H1 (cell line): ENCODE data around the gene AGR2. TPM values are rescaled to one million over a fixed set of nuclear protein-coding genes. Genes with fewer than 3 reads are reported as not detected.

Source experiments
- CTCF ChIA-PET: fragments of 300-600 bp; sonication (Branson Sonifier 250); formaldehyde crosslinking; loops from one replicate; lab custom pipeline; 2021; ENCODE audit not compliant: partially characterized antibody; lab: Charles Lee
- POLR2A ChIA-PET: fragments of 300-600 bp; sonication (Branson Sonifier 250); formaldehyde crosslinking; loops from one replicate; lab custom pipeline; 2021; ENCODE audit warnings: inconsistent platforms; ENCODE audit not compliant: partially characterized antibody; lab: Charles Lee
- DNase-seq, 2 experiments: peaks; one replicate each; pipeline versions ENCODE4 v3.0.0 to v3.0.0-alpha.2; 2010 to 2022; ENCODE audit warnings: low spot score in 2 of 2, low read depth in 1 of 2, mixed read lengths in 1 of 2
- FAIRE-seq: peaks from 2 replicates; lab custom pipeline; 2011; peaks lifted over from hg19 to GRCh38; lab: Jason Lieb, UNC
- H2AFZ ChIP-seq: 2 replicates; pipeline ENCODE4 v1.8.1; 2012; ENCODE audit warnings: low read length, inconsistent platforms
- H2AK5ac ChIP-seq: 2 replicates; pipeline ENCODE4 v1.6.1; 2013; ENCODE audit warnings: low read depth, low read length
- H2BK120ac ChIP-seq: replicated peaks from 2 replicates; pipeline ENCODE3; 2013; ENCODE audit warnings: low read depth, low read length, inconsistent platforms
- H2BK12ac ChIP-seq: 2 replicates; pipeline ENCODE4 v1.6.1; 2013; ENCODE audit warnings: low read depth, low read length
- H2BK15ac ChIP-seq: 2 replicates; pipeline ENCODE4 v1.6.1; 2013; ENCODE audit warnings: low read length
- H2BK20ac ChIP-seq: 2 replicates; pipeline ENCODE4 v1.6.1; 2013; ENCODE audit warnings: low read length
- H2BK5ac ChIP-seq: 2 replicates; pipeline ENCODE4 v1.6.1; 2013; ENCODE audit warnings: low read depth, low read length
- H3K14ac ChIP-seq: 2 replicates; pipeline ENCODE4 v1.6.1; 2013; ENCODE audit warnings: inconsistent platforms; ENCODE audit not compliant: insufficient read length
- H3K18ac ChIP-seq: 2 replicates; pipeline ENCODE4 v1.6.1; 2013; ENCODE audit warnings: low read length; ENCODE audit errors: extremely low read depth
- H3K23ac ChIP-seq: 2 replicates; pipeline ENCODE4 v1.6.1; 2013; ENCODE audit warnings: inconsistent platforms; ENCODE audit not compliant: insufficient read length
- H3K23me2 ChIP-seq: 2 replicates; pipeline ENCODE4 v1.6.1; 2013; ENCODE audit warnings: low read depth, low read length
- H3K27ac ChIP-seq: 2 replicates; pipeline ENCODE4 v1.6.1; 2011; ENCODE audit warnings: low read depth, low read length, inconsistent platforms
- H3K27me3 ChIP-seq, 4 experiments: replicated peaks in 1 of 4; 1 replicate in 1 of 4; 2 replicates in 3 of 4; pipeline versions ENCODE4 v1.6.1 to v1.8.1; 2011 to 2013; ENCODE audit warnings: low read length in 3 of 4, mild to moderate bottlenecking in 3 of 4, inconsistent platforms in 2 of 4, mixed read lengths in 2 of 4, moderate library complexity in 1 of 4; ENCODE audit not compliant: control insufficient read depth in 3 of 4, insufficient read depth in 3 of 4; ENCODE audit errors: extremely low read depth in 1 of 4
- H3K36me3 ChIP-seq, 4 experiments: 2 replicates each; pipeline versions ENCODE4 v1.6.1 to v1.8.1; 2011 to 2013; ENCODE audit warnings: mild to moderate bottlenecking in 4 of 4, low read length in 3 of 4, moderate library complexity in 2 of 4, control low read depth in 1 of 4, inconsistent platforms in 1 of 4; ENCODE audit not compliant: insufficient read depth in 4 of 4, control insufficient read depth in 2 of 4
- H3K4ac ChIP-seq: replicated peaks from 2 replicates; pipeline ENCODE3; 2013; ENCODE audit warnings: low read length, low read depth, mixed read lengths, inconsistent platforms; ENCODE audit not compliant: insufficient read length
- H3K4me1 ChIP-seq, 4 experiments: replicated peaks in 1 of 4; 1 replicate in 1 of 4; 2 replicates in 3 of 4; pipeline versions ENCODE4 v1.6.1 to v1.8.1; 2011 to 2013; ENCODE audit warnings: low read length in 3 of 4, inconsistent platforms in 2 of 4, mixed read lengths in 1 of 4; ENCODE audit not compliant: insufficient read depth in 4 of 4, control insufficient read depth in 3 of 4
- H3K4me2 ChIP-seq, 2 experiments: 2 replicates each; pipeline versions ENCODE4 v1.6.1 to v1.8.1; 2011 to 2013; ENCODE audit warnings: low read depth in 2 of 2, low read length in 2 of 2, control low read depth in 1 of 2, inconsistent platforms in 1 of 2, mild to moderate bottlenecking in 1 of 2; ENCODE audit not compliant: insufficient read depth in 1 of 2
- H3K4me3 ChIP-seq, 4 experiments: fragments of 200-600, 300-600 bp in 1 of 4; sonication (generic), shearing (Covaris generic), sonication (Bioruptor Twin) in 1 of 4; 2 replicates each; pipeline versions ENCODE4 v1.5.1 to v1.8.1; 2011 to 2016; ENCODE audit warnings: low read length in 4 of 4, low read depth in 3 of 4, control low read depth in 2 of 4, inconsistent platforms in 2 of 4, mild to moderate bottlenecking in 2 of 4, mixed read lengths in 1 of 4, moderate library complexity in 1 of 4; ENCODE audit not compliant: insufficient read depth in 2 of 4; ENCODE audit errors: extremely low read depth in 1 of 4
- H3K56ac ChIP-seq: replicated peaks from 2 replicates; pipeline ENCODE3; 2013; ENCODE audit warnings: low read depth, mild to moderate bottlenecking, mixed read lengths, low read length, inconsistent platforms; ENCODE audit not compliant: insufficient read length
- H3K79me1 ChIP-seq: 2 replicates; pipeline ENCODE4 v1.6.1; 2013; ENCODE audit warnings: low read depth, low read length, control low read depth
- H3K79me2 ChIP-seq, 2 experiments: 2 replicates each; pipeline versions ENCODE4 v1.6.1 to v1.8.1; 2012 to 2013; ENCODE audit warnings: low read length in 2 of 2, mild to moderate bottlenecking in 2 of 2, inconsistent platforms in 1 of 2; ENCODE audit not compliant: insufficient read depth in 2 of 2, control insufficient read depth in 1 of 2
- H3K9ac ChIP-seq, 4 experiments: replicated peaks in 1 of 4; 1 replicate in 1 of 4; 2 replicates in 3 of 4; pipeline versions ENCODE4 v1.6.1 to v1.8.1; 2011 to 2013; ENCODE audit warnings: low read depth in 3 of 4, low read length in 3 of 4, control low read depth in 2 of 4, mild to moderate bottlenecking in 2 of 4, moderate library complexity in 2 of 4, inconsistent platforms in 1 of 4; ENCODE audit errors: extremely low read depth in 1 of 4
- H3K9me3 ChIP-seq, 2 experiments: 2 replicates each; pipeline versions ENCODE4 v1.6.1 to v1.8.1; 2012 to 2013; ENCODE audit warnings: mild to moderate bottlenecking in 2 of 2, moderate library complexity in 2 of 2, control low read depth in 1 of 2, inconsistent platforms in 1 of 2, low read depth in 1 of 2, low read length in 1 of 2, mixed read lengths in 1 of 2; ENCODE audit not compliant: insufficient read depth in 2 of 2
- H4K20me1 ChIP-seq, 2 experiments: replicated peaks in 1 of 2; 2 replicates each; pipeline versions ENCODE3 to v1.8.1; 2011 to 2013; ENCODE audit warnings: inconsistent platforms in 2 of 2, low read length in 2 of 2, mild to moderate bottlenecking in 1 of 2; ENCODE audit not compliant: insufficient read depth in 2 of 2, control insufficient read depth in 1 of 2
- H4K5ac ChIP-seq: 2 replicates; pipeline ENCODE4 v1.6.1; 2013; ENCODE audit warnings: low read length, low read depth, mixed read lengths, inconsistent platforms; ENCODE audit not compliant: insufficient read length
- H4K8ac ChIP-seq: 2 replicates; pipeline ENCODE4 v1.8.0; 2013; ENCODE audit warnings: mild to moderate bottlenecking, moderate library complexity, low read length, inconsistent platforms; ENCODE audit not compliant: insufficient read depth; ENCODE audit errors: extremely low read depth
- H4K91ac ChIP-seq: replicated peaks from 2 replicates; pipeline ENCODE3; 2013; ENCODE audit warnings: low read length, mixed read lengths, inconsistent platforms; ENCODE audit not compliant: insufficient read length
- BACH1 ChIP-seq: IDR thresholded peaks from 2 replicates; pipeline ENCODE4 v1.6.1; 2012; ENCODE audit warnings: low read length, improper control_type of control experiment
- CHD2 ChIP-seq: IDR thresholded peaks from 2 replicates; pipeline ENCODE4 v1.6.1; 2012; ENCODE audit warnings: low read length, improper control_type of control experiment
- CTBP2 ChIP-seq: IDR thresholded peaks from 2 replicates; pipeline ENCODE4 v1.7.0; 2011; ENCODE audit warnings: borderline replicate concordance, mild to moderate bottlenecking, moderate library complexity, mixed read lengths, low read length; ENCODE audit not compliant: insufficient read depth, insufficient read length
- JUN ChIP-seq: IDR thresholded peaks from 2 replicates; pipeline ENCODE4 v1.6.1; 2011; ENCODE audit warnings: low read depth, mild to moderate bottlenecking, improper control_type of control experiment, low read length
- KDM5A ChIP-seq: fragments of 200-600 bp; IDR thresholded peaks from 2 replicates; pipeline ENCODE4 v1.7.1; 2012; ENCODE audit warnings: mild to moderate bottlenecking, low read length, inconsistent platforms, mixed read lengths
- MAFK ChIP-seq: IDR thresholded peaks from 2 replicates; pipeline ENCODE4 v1.6.1; 2012; ENCODE audit warnings: low read depth, mild to moderate bottlenecking, improper control_type of control experiment, low read length
- MAX ChIP-seq: IDR thresholded peaks from 2 replicates; pipeline ENCODE4 v1.6.1; 2012; ENCODE audit warnings: inconsistent platforms
- RFX5 ChIP-seq: IDR thresholded peaks from 2 replicates; pipeline ENCODE4 v1.6.1; 2011; ENCODE audit warnings: low read depth, low read length, improper control_type of control experiment, borderline replicate concordance
- RNF2 ChIP-seq: fragments of 200-900, 300-1000 bp; sonication (generic); IDR thresholded peaks from 2 replicates; pipeline ENCODE4 v1.7.1; 2016; ENCODE audit warnings: borderline replicate concordance, low read depth, mild to moderate bottlenecking, antibody characterized with exemption, low read length; ENCODE audit not compliant: poor library complexity, severe bottlenecking; ENCODE audit errors: missing control alignments
- RXRA ChIP-seq: IDR thresholded peaks from 2 replicates; pipeline ENCODE4 v1.6.1; 2011; ENCODE audit warnings: low read depth, mild to moderate bottlenecking, low read length, moderate library complexity; ENCODE audit not compliant: insufficient read depth
- SIRT6 ChIP-seq: IDR thresholded peaks from one replicate; pipeline ENCODE4 v1.7.1; 2012; ENCODE audit warnings: low read length, inconsistent platforms
- TAF7 ChIP-seq: optimal IDR thresholded peaks from 2 replicates; pipeline ENCODE3; 2011; ENCODE audit warnings: low read depth, mild to moderate bottlenecking, inconsistent platforms, low read length, moderate library complexity, borderline replicate concordance
- TEAD4 ChIP-seq: IDR thresholded peaks from 2 replicates; pipeline ENCODE4 v1.6.1; 2012; ENCODE audit warnings: low read depth, low read length, inconsistent platforms, mixed read lengths
- WGBS, 2 experiments: shearing (Covaris generic) in 1 of 2; methylation state at CpG; one replicate each; pipeline versions ENCODE4 v1.1.6 to v1.1.7; 2013 to 2015; ENCODE audit warnings: low lambda C conversion rate in 2 of 2, mixed read lengths in 2 of 2, inconsistent platforms in 1 of 2, low coverage in 1 of 2, missing lambda C conversion rate in 1 of 2; ENCODE audit not compliant: insufficient replicate concordance in 2 of 2, insufficient coverage in 1 of 2, insufficient read length in 1 of 2; ENCODE audit errors: extremely low coverage in 1 of 2, missing lambda C conversion rate in 1 of 2; 5-methylcytosine and 5-hydroxymethylcytosine counted together
- polyA plus RNA-seq, 7 experiments: library from polyadenylated mRNA; depleted of rRNA in 3 of 7; stranded (reverse) in 5 of 7; unstranded in 2 of 7; fragments of >200 nt in 5 of 7; fragments of 200-250 nt in 2 of 7; gene quantifications; 1 replicate in 5 of 7; 2 replicates in 1 of 7; 4 replicates in 1 of 7; pipeline versions ENCODE4 v1.2.1 to v1.2.3, GENCODE V29; 2011 to 2013; ENCODE audit warnings: missing spikeins in 2 of 7, mixed read lengths in 2 of 7
- total RNA-seq: library from RNA; stranded (reverse); fragmentation: NEBNext Ultra II Directional; extraction: Animal tissue kit (Norgen Biotek cat#: 25700); gene quantifications from 2 replicates; pipeline ENCODE4 v1.2.1, GENCODE V29; 2021
- TF ChIP-seq, protein P1 (sequence below): IDR thresholded peaks from 2 replicates; pipeline ENCODE4 v1.6.1; 2012; ENCODE audit warnings: inconsistent platforms

Gene AGR2
- total and polyA plus RNA-seq, 2 of the 8 experiments (the other 6 are each of a cell fraction or from before 2014, with no cell fraction given): not detected

- no peak overlapping the region for H4K91ac ChIP-seq
- H3K27me3 ChIP-seq: no peaks in the 10 kb centered on the region
- H3K27ac ChIP-seq: no peak overlapping the region
- H4K5ac ChIP-seq: no peak overlapping the region
- FAIRE-seq (no peak), DNase-seq (no peak)
- no peaks in the 10 kb centered on the region for H3K4me1 ChIP-seq
- H3K4ac ChIP-seq: no peak overlapping the region
- no peak overlapping the region for H2BK5ac ChIP-seq
- H4K20me1 ChIP-seq: no peaks in the 10 kb centered on the region
- no peak overlapping the region for H3K23ac ChIP-seq
- H2BK20ac ChIP-seq: no peak overlapping the region
- H3K79me2 ChIP-seq: no peaks in the 10 kb centered on the region
- 82% methylated on average over 2 of the region's 2 CpGs; no CpG with 5 or more reads in 1 of the 2 experiments for WGBS, 2 experiments
- H3K56ac ChIP-seq: no peak overlapping the region
- no peak overlapping the region for H3K9ac ChIP-seq
- POLR2A ChIA-PET: no interaction called here
- no peaks in the 10 kb centered on the region for H3K79me1 ChIP-seq
- H3K4me2 ChIP-seq: no peak overlapping the region
- H2BK15ac ChIP-seq: no peak overlapping the region
- no peak overlapping the region for H3K4me3 ChIP-seq
- H4K8ac ChIP-seq: no peak overlapping the region
- no peak overlapping the region for H3K18ac ChIP-seq
- H2BK120ac ChIP-seq: no peak overlapping the region
- H2AK5ac ChIP-seq: no peak overlapping the region
- H3K23me2 ChIP-seq: no peaks in the 10 kb centered on the region
- H3K36me3 ChIP-seq: no peaks in the 10 kb centered on the region
- CTCF ChIA-PET: interaction anchor here (2.2 kb wide), 1 partner anchor 9 kb away, joined by 16 read pairs; no protein-coding TSS in a partner anchor
- no peak overlapping the region for H3K14ac ChIP-seq
- no peak overlapping the region for H2BK12ac ChIP-seq
- H2AFZ ChIP-seq: no peak overlapping the region
- no peaks in the 10 kb centered on the region for H3K9me3 ChIP-seq
- TF ChIP-seq BACH1: no peak
- TF ChIP-seq TEAD4: no peak
- no peak for TF ChIP-seq MAX
- TF ChIP-seq KDM5A: no peak
- TF ChIP-seq SIRT6: no peak
- no peak for TF ChIP-seq TAF7
- TF ChIP-seq MAFK: no peak
- TF ChIP-seq JUN: no peak
- TF ChIP-seq RXRA: no peak
- no peak for TF ChIP-seq RNF2
- TF ChIP-seq, protein P1, sequence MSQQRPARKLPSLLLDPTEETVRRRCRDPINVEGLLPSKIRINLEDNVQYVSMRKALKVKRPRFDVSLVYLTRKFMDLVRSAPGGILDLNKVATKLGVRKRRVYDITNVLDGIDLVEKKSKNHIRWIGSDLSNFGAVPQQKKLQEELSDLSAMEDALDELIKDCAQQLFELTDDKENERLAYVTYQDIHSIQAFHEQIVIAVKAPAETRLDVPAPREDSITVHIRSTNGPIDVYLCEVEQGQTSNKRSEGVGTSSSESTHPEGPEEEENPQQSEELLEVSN: no peak
- TF ChIP-seq RFX5: no peak
- TF ChIP-seq CHD2: no peak
- no peak for TF ChIP-seq CTBP2
Measured at GRCh38 chr7:16810112-16810511, 5.3 kb upstream of the AGR2 start.
